GOT3 (cell line): ENCODE data around the gene DCTD.

Experiments used
- DNase-seq: peaks from one replicate; lab custom pipeline; 2025; ENCODE audit warnings: mixed read lengths; lab: John Stamatoyannopoulos, UW

Gene DCTD

DNA sequence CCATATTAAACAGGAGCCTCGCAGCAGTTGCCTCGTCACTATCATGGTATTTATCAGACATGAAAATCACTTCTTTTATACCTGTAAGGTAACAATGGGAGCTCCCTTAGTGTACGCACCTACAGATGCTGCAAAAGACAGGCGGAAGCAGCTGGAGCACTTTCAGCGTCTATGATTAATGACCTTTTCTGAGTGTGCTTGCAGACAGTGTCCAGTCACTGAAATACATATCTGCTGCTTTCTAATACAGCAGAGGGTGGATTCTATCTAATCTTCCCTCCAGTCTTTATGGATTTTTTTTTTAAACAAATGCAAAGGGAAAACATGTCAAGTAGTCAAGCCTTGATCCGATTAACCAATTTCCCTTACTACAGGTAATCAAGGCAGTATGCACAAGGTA, 24.1 kb downstream of the DCTD start:
- DNase-seq, result no peak

DNA sequence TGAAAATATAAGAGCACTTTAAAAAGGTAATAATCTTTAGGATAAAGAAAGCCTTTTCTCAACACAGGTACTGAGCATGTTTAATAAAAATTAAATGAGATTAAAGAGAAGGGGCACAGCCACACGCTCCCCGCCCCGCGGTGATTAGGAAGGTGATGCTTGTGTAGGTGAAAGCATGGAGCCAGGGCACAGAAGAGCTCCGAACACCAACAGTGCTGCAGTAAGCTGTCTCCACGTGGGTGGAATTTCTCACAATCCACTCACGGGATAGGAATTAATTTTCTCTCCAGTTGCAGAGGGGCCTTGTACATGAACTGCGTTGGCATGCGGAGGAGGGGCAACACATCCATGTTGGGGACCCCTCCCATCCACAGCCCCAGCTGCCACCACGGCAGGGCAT, 27.0 kb downstream of the DCTD start:
- no peak for DNase-seq

DNA sequence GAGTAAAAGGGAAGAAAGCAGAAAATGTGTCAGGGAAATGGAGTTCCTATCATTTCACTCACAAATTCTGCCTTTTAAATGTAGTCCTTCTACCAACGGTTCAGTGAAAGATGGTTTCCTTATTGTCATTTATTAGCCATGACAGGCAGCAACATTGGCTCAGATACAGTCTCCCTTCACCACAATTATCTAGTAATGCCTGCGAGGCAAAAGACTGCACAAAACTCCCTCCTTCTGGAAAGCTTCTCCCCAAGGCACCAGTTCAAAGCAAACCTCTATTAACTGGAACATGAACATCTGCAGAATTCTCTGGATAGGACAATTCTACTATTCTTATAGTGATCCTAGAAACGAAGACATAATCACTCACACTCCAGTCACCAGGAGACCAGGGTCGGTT, 28.3 kb downstream of the DCTD start:
- DNase-seq, result no peak

DNA sequence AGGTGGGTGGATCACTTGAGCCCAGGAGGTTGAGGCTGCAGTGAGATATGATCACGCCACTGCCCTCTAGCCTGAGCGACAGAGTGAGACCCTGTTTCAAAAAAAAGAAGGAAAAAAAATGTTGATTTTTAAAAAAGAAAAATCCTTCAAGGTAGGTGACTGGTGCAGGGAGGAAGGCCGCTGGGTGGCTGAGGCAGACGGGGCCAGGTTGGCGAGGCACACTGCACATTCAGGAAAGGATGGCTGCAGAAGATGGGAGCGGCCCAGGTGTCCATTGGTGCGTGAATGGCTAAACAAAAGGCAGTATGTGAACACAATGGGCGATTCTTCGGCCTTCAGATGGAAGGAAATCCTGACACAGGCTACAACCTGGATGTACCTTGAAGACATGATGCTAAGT, 30.4 kb downstream of the DCTD start:
- DNase-seq, result no peak

DNA sequence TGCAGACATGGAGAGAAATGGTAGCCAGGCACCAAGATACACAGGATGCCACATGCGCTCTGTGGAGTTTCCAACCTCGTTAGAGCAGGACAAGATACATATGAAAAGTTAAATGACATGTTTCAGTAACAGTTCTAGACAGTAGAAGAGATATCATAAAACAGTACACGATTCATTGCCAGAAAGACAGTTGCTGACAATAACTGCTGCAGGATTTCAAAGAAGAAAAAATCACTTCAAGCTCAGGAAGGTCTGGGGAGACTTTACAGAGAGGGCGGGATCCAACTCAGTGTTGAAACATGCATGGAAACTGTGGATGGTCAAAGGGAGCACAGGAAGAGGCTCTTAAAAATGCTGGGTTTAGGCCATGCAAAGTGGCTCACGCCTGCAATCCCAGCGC, 31.0 kb downstream of the DCTD start:
- no peak for DNase-seq

DNA sequence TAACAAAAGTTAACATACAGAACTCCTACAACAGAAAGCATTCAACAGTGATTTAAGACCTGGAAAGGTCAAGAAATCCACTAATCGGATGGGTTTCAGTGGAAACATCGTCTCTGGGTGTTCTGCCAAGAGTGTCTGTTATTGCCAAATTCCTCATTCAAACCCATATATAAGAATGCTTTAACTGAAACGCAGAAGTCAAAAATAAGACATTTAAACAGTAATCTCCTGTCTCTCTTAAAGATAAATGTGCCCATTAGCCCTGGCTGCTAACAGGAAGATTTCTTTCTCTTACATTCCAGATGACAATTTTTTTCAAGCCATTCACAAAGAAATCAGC, 31.5 kb downstream of the DCTD start:
- DNase-seq, result no peak

DNA sequence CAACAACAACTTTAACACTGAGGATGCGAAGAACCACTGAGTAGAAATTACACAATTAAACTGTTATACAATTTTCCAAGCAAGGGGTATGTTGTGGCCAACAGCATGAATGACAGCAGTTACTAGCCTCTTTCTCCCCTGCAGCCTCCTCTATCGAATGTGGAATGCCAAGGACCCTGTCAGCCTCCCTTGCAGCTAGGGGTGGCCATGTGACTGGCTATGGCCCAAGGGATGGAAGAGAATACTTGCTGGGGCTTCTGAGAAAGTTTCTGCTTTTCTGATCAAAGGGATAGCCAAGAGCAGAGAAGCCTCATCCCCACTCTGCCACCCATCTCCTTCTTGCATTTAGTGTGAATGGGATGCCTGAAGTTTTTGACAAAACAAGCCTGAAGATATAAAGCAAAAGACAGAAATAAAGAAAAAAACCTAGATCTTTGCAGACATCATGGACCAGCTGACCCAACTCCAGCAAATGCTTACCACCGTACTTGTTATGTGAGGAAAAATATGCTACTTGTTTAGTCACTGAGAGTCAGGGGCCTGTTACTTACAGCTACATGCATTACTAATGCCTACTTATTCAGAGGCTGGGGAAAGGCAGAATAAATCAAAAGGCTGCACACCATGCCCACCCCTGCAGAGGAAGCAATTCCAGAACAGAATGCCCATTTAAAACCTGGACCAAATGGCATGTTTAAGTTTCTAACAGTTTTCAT, 32.0 kb downstream of the DCTD start:
- DNase-seq, result no peak

GRCh38 chr4:182884040-182884439, 33.1 kb downstream of the DCTD start:
- DNase-seq, result no peak

- no peak for DNase-seq
Observed at GRCh38 chr4:182883351-182883750, 33.8 kb downstream of the DCTD start.

GRCh38 chr4:182881914-182882313, 35.3 kb downstream of the DCTD start:
- DNase-seq, result no peak

- no peak for DNase-seq
Observed at GRCh38 chr4:182880387-182881356, 36.5 kb downstream of the DCTD start.

GRCh38 chr4:182879913-182880312, 37.3 kb downstream of the DCTD start:
- no peak for DNase-seq

GRCh38 chr4:182878633-182879495, 38.3 kb downstream of the DCTD start:
- no peak for DNase-seq

DNA sequence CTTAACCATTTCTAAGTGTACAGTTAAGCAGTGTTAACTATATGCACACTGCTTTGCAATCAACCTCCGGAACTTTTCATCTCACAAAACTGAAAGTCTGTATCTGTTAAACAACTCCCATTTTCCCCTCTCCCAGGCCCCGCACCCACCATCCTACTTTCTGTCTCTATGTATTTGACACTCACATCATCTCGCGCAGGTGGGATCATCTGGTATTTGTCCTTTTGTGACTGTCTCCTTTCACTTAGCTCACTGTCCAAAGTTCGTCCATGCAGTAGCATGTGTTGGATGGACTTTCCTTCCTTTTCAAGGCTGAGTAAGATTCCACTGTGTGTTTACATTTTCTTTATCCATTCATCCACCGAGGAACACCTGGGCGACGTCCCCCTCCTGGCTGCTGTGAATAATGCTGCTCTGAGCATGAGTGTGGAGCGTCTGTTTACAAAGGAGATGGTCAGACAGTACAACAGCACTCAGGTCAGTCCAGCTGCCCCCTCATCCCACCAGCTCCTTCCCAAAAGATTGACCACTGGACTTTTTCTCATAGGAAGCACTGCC, 39.8 kb downstream of the DCTD start:
- DNase-seq, result no peak

DNA sequence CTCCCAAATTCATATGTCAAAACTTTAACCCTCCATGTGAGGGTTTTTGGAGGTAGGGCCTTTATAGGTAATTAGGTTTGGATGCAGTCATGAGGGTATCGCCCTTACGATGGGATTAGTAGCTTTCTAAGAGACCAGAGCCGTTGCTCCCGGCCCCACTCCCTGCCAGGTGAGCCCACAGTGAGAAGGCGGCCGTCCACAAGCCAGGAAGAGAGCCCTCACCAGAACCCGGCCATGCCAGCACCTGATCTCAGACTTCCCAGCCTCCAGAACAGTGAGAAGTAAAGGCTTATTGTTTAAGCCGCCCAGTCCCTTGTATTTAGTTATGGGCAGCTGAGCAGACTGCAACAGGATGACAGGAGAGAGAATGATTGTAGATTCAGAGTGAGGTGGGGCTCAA, 40.8 kb downstream of the DCTD start:
- DNase-seq, result no peak

DNA sequence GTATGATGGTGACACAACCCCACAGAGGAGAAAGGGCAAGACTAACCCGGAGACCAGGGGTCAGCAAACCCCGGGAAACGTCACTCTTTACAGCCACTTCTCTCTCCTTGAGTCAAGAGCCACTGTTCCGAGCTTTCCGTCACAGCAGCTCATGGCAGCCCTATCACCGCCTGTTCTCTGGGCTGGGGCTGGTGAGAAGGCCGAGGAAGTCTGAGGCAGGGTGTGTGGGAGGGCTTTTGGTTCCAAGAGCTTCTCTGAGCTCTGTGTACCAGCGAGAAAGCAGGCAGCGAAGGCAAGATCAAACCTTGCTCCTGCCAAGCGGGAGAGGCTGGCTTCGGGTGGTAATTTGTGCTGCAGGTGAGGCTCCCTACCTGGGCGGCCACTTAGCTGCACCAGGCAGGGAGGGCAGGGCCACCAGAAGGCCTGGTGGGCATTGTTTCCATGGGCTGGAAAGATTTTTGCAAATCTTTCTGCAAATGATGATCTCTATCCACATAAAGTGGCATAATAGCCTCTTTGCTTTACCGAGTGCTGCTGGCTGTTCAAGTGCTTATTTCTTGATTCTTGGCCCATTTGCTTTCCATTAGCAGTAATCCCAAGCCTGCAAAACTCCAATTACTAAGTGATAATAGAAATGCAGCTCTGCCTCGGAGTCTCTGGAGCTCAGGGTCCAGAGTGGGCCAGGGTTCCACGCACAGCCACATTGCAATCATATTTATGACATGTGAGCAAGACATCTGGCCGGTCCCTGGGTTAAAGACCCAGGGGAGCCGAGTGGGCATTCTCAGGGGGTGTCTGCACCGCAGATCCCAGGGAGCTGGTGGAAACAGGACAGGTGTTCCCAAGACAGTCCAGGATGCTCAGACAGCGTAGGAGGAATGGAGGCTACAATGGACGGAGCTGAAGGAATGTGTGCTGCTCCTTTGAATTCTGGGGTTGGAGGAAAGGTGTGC, 41.5 kb downstream of the DCTD start:
- no peak for DNase-seq

DNA sequence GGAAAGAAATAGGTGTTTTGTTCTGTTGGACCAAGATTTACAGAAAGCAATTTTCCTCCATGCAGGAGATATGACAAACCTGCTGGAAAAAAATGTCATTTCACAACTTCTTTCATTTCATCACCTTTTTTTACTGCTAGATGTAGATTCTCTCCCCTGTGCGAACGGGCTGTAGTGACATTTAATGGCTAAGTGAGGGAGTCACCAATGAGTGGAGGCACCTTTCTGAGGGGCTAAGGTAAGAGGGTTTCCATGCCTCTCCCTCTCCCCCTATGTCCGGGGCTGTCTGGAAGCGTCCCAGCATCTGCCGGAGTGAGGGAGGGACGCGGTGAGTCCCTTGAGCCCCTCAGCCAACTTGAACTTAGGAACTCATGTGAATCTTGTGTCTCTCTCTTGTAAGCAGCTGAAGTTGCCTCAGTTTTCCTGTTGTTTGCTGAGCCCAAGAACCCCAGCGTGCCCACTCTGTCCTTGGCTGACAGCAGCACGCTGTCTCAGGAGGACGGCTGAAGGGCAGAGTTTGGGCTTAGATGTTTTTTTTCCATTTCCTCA, 42.3 kb downstream of the DCTD start:
- DNase-seq, result no peak

DNA sequence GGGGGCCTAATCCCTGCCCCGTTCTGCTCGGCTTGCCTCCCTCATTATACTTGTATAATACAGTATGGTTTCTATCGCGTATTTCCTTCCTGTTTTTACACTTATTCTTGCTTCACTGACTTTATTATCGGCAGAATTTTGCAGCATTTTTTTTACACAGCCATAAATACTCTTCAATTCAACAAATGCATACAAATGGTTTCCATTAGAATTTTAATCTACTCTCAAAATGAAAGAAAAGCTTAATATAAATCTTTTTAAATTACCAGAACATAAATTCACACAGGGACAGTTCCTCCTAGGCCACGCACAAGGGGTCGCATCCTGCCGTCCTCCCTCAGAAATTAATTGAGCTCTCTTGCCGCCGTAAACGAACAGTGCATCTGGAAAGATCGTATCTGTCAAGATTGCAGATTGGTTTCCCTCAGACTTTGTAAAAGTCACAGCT, 42.9 kb downstream of the DCTD start:
- no peak for DNase-seq

GRCh38 chr4:182873726-182874125, 43.5 kb downstream of the DCTD start:
- no peak for DNase-seq

DNA sequence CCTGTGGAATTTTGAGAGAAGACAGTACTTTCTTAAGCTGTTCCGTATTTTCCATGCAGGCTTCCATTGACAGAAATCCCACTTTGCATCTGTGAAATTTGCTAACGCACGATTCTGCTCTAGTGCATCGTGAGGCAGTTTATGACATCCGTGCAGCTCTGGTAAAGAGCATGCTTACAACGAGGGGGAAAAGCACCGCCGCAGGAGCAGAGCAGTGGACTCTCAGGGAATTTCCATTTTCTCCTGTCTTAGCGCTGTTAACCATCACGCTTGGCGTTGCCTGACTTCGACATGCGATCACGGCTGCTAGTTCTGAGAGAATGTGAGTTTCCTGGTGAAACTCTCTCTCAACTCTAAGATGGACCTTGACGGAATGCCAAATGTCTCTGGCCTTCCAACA, 43.9 kb downstream of the DCTD start:
- no peak for DNase-seq

DNA sequence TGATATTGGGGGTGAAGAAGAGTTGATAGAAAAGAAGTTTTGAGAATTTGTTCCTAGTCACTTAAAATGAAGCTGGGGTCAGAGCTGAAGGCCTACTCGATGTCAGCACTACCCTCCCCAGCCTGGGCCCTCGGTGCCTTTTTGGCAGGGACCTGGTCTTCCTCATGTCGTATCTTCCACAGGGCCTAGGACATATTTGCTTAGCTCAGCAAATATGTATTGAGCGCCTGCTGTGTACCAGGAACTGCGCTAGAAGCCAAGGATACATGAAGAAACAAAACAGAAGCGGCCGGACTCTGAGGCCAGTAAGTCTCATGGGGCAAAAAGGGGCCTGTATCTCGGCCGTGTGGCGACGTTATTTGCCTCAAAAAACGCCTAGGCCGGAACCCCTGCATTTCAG, 44.3 kb downstream of the DCTD start:
- DNase-seq, result no peak
